IMR-90 (cell line): ENCODE measurements around the gene RALGPS1. TPM values are rescaled to one million over a fixed set of nuclear protein-coding genes. Genes with fewer than 3 reads are reported as not detected.

Experiments
- ATAC-seq: fragments of 200-7000 bp; cut with Tn5 transposase; 2 replicates; pipeline ENCODE4 v1.9.1; 2020; ENCODE audit warnings: low read depth, mild to moderate bottlenecking, moderate library complexity
- BruUV-seq: library from RNA; stranded (reverse); fragments of 400-500 nt; replicated peaks from 2 replicates; lab custom pipeline; 2021; lab: Mats Ljungman, UMichigan
- CTCF ChIA-PET: fragments of 300-600 bp; formaldehyde crosslinking; extraction: SDS; loops from one replicate; lab custom pipeline; 2021; ENCODE audit warnings: antibody characterized with exemption; lab: Yijun Ruan, JAX
- POLR2A ChIA-PET: fragments of 300-600 bp; sonication (Branson Sonifier 250); formaldehyde crosslinking; loops from one replicate; lab custom pipeline; 2022; ENCODE audit warnings: antibody characterized with exemption; ENCODE audit not compliant: unreplicated experiment; lab: Charles Lee
- DNase-seq: peaks from one replicate; pipeline ENCODE4 v3.0.0; 2013
- H2AFZ ChIP-seq: replicated peaks from 2 replicates; pipeline ENCODE3; 2013; ENCODE audit warnings: low read length, mild to moderate bottlenecking; ENCODE audit not compliant: poor library complexity
- H2AK5ac ChIP-seq: 2 replicates; pipeline ENCODE4 v1.6.1; 2013; ENCODE audit warnings: low read depth, low read length, inconsistent platforms
- H2AK9ac ChIP-seq: replicated peaks from 2 replicates; pipeline ENCODE3; 2013; ENCODE audit warnings: mild to moderate bottlenecking, low read depth, low read length, moderate library complexity; ENCODE audit not compliant: poor library complexity
- H2BK120ac ChIP-seq: 2 replicates; pipeline ENCODE4 v1.6.1; 2013; ENCODE audit warnings: low read depth, low read length, inconsistent platforms
- H2BK15ac ChIP-seq: 3 replicates; pipeline ENCODE4 v1.6.1; 2013; ENCODE audit warnings: low read depth, low read length, inconsistent platforms
- H2BK20ac ChIP-seq: 2 replicates; pipeline ENCODE4 v1.6.1; 2013; ENCODE audit warnings: low read depth, mild to moderate bottlenecking, inconsistent platforms, low read length, moderate library complexity
- H2BK5ac ChIP-seq: 2 replicates; pipeline ENCODE4 v1.6.1; 2013; ENCODE audit warnings: mild to moderate bottlenecking, low read depth, low read length, inconsistent platforms; ENCODE audit not compliant: poor library complexity, severe bottlenecking
- H3K14ac ChIP-seq: replicated peaks from 2 replicates; pipeline ENCODE4 v1.6.1; 2013; ENCODE audit warnings: low read depth, low read length, inconsistent platforms
- H3K18ac ChIP-seq: 2 replicates; pipeline ENCODE4 v1.6.1; 2013; ENCODE audit warnings: low read depth, low read length, control low read depth
- H3K23ac ChIP-seq: 2 replicates; pipeline ENCODE4 v1.6.1; 2013; ENCODE audit warnings: low read depth, low read length, inconsistent platforms
- H3K27ac ChIP-seq: 2 replicates; pipeline ENCODE4 v1.5.1; 2013; ENCODE audit warnings: mild to moderate bottlenecking, control low read depth, low read length; ENCODE audit not compliant: insufficient read depth
- H3K27me3 ChIP-seq: 2 replicates; pipeline ENCODE4 v1.6.1; 2013; ENCODE audit warnings: low read length; ENCODE audit not compliant: control insufficient read depth, insufficient read depth
- H3K36me3 ChIP-seq: 2 replicates; pipeline ENCODE4 v1.6.1; 2013; ENCODE audit warnings: low read length, mixed read lengths; ENCODE audit not compliant: control insufficient read depth, insufficient read depth
- H3K4ac ChIP-seq: 2 replicates; pipeline ENCODE4 v1.6.1; 2013; ENCODE audit warnings: low read depth, low read length, inconsistent platforms
- H3K4me1 ChIP-seq: 2 replicates; pipeline ENCODE4 v1.6.1; 2013; ENCODE audit warnings: low read length, mixed read lengths; ENCODE audit not compliant: control insufficient read depth, insufficient read depth
- H3K4me2 ChIP-seq: 2 replicates; pipeline ENCODE4 v1.6.1; 2013; ENCODE audit warnings: low read depth, mild to moderate bottlenecking, control low read depth, low read length, moderate library complexity
- H3K4me3 ChIP-seq: 2 replicates; pipeline ENCODE4 v1.5.1; 2013; ENCODE audit warnings: low read depth, mild to moderate bottlenecking, control low read depth, low read length, moderate library complexity; ENCODE audit not compliant: insufficient read depth
- H3K56ac ChIP-seq: 2 replicates; pipeline ENCODE4 v1.6.1; 2013; ENCODE audit warnings: low read length, inconsistent platforms; ENCODE audit not compliant: insufficient read depth; ENCODE audit errors: extremely low read depth
- H3K79me1 ChIP-seq, 2 experiments: 2 replicates each; pipeline ENCODE4 v1.6.1; 2013; ENCODE audit warnings: low read length in 2 of 2, inconsistent platforms in 1 of 2, low read depth in 1 of 2
- H3K9ac ChIP-seq: 2 replicates; pipeline ENCODE4 v1.6.1; 2013; ENCODE audit warnings: low read depth, low read length, control low read depth
- H3K9me1 ChIP-seq: 2 replicates; pipeline ENCODE4 v1.6.1; 2013; ENCODE audit warnings: low read length, inconsistent platforms; ENCODE audit not compliant: insufficient read depth
- H3K9me3 ChIP-seq: 2 replicates; pipeline ENCODE4 v1.6.1; 2013; ENCODE audit warnings: low read length; ENCODE audit not compliant: control insufficient read depth, insufficient read depth
- H4K20me1 ChIP-seq: 2 replicates; pipeline ENCODE4 v1.6.1; 2013; ENCODE audit warnings: low read length, inconsistent platforms; ENCODE audit not compliant: insufficient read depth
- H4K5ac ChIP-seq: 2 replicates; pipeline ENCODE4 v1.6.1; 2013; ENCODE audit warnings: mild to moderate bottlenecking, low read depth, low read length, control low read depth
- H4K8ac ChIP-seq, 2 experiments: 2 replicates each; pipeline ENCODE4 v1.6.1; 2013; ENCODE audit warnings: low read depth in 2 of 2, low read length in 2 of 2, control low read depth in 1 of 2, inconsistent platforms in 1 of 2
- H4K91ac ChIP-seq: 2 replicates; pipeline ENCODE4 v1.6.1; 2013; ENCODE audit warnings: low read depth, low read length, inconsistent platforms; ENCODE audit not compliant: insufficient read depth
- CEBPB ChIP-seq: IDR thresholded peaks from 2 replicates; pipeline ENCODE4 v1.6.1; 2012; ENCODE audit warnings: low read depth, low read length, improper control_type of control experiment
- POLR2A ChIP-seq: IDR thresholded peaks from 2 replicates; pipeline ENCODE4 v1.6.1; 2012; ENCODE audit warnings: mild to moderate bottlenecking, low read depth, low read length
- WGBS, 2 experiments: methylation state at CpG; one replicate each; pipeline versions ENCODE4 v1.1.5 to v1.1.7; 2013; ENCODE audit warnings: missing lambda C conversion rate in 2 of 2; ENCODE audit not compliant: insufficient read length in 1 of 2; ENCODE audit errors: extremely low coverage in 2 of 2; 5-methylcytosine and 5-hydroxymethylcytosine counted together
- dilution Hi-C: fragments of 300-500 bp; cut with HindIII; formaldehyde crosslinking; loops from one replicate; pipeline ENCODE4 v1.14.3; 2018; ENCODE audit warnings: low sequenced_read_pairs; ENCODE audit not compliant: unreplicated experiment
- in situ Hi-C: fragments of 300-500 bp; cut with MboI; formaldehyde crosslinking; loops from 3 replicates; pipeline ENCODE4 v1.14.3; 2019; ENCODE audit warnings: low sequenced_read_pairs, inconsistent platforms, mixed read lengths
- intact Hi-C: fragments of 100-400 bp; cut with micrococcal nuclease; formaldehyde crosslinking; loops from 2 replicates; pipeline ENCODE4 v1.10.0; 2022
- polyA plus RNA-seq, 3 experiments: library from polyadenylated mRNA; depleted of rRNA; stranded (reverse); fragments of >200 nt; gene quantifications; 2 replicates each; pipeline ENCODE4 v1.2.3, GENCODE V29; 2012; ENCODE audit warnings: low replicate concordance in 1 of 3
- total RNA-seq: library from RNA; depleted of rRNA; stranded (reverse); fragments of >200 nt; gene quantifications from 2 replicates; pipeline ENCODE4 v1.2.3, GENCODE V29; 2012

Gene RALGPS1
- total and polyA plus RNA-seq, 2 of the 4 experiments (the other 2 are of a cell fraction), result 0.90 to 2.8 TPM

DNA sequence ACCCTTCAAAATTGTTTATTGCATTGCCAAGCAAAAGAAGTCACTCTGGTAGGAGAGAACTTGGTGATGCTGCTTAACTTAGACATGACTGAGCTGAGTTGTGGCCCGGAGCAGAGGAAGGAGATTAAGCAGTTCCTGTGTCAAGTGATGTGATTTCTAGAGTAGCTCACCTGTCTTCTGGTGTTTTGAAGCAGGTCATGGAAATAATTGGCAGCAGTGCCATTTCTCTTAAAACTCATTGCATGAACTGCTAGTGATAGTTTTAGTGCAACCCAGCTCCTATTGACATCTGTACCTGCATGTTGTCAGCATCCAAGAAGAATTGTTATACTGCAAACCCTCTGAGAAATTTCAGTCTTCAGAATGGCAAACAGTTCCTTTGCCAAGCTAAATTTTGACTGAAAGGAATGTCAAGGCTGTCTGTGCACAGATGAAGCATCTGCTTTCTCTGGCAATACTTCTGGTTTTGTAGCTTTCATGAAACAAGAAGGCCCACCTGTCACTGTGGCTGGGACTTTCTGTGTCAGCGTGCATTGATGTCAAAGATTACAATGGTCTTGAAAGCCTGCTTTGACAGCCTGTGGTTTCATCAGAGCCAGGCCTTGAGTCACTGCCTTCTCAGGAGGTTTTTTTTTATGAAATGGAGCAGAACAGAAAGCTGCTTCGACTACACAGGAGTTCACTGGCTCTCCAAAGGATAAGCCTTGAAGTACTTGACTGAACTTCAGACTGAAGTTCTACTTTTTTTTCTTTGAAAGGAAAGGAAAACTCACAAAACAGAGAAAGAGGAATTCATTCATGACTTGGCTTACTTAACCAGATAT lies 90.6 kb downstream of the RALGPS1 start:
- H2BK120ac ChIP-seq, result no peak overlapping the region
- H4K20me1 ChIP-seq, result no peaks in the 10 kb centered on the region
- H3K56ac ChIP-seq, result no peak overlapping the region
- no peak overlapping the region for H2AK5ac ChIP-seq
- no peak overlapping the region for H4K5ac ChIP-seq
- TF ChIP-seq POLR2A, result no peak
- 0 out of 2 replicates have a peak, but pooled peaks have one; percentile 14 for TF ChIP-seq CEBPB
- no peak overlapping the region for H2BK5ac ChIP-seq
- no peak overlapping the region for H4K91ac ChIP-seq
- H3K79me1 ChIP-seq, result no peaks in the 10 kb centered on the region
- peak; percentile 51 for DNase-seq
- ATAC-seq, result peak; percentile 44; the same call in 1 of the 2 replicates
- H3K4me1 ChIP-seq, result peaks cover 2% of the 10 kb centered on the region; the same call in 1 of the 2 replicates
- intact Hi-C loops (no loop called here), in situ Hi-C loops (no loop called here), dilution Hi-C loops (no loop called here)
- H3K9me3 ChIP-seq, result no peaks in the 10 kb centered on the region
- no peak overlapping the region for H2AFZ ChIP-seq
- no peak overlapping the region for H3K27ac ChIP-seq
- no peaks in the 10 kb centered on the region for H3K27me3 ChIP-seq
- no peak overlapping the region for H4K8ac ChIP-seq
- H3K4me2 ChIP-seq, result no peak overlapping the region
- POLR2A ChIA-PET, result no interaction called here
- no peak overlapping the region for H3K23ac ChIP-seq
- H2BK15ac ChIP-seq, result no peak overlapping the region
- no TSS peak for BruUV-seq
- H3K14ac ChIP-seq, result no peak overlapping the region
- no peaks in the 10 kb centered on the region for H3K36me3 ChIP-seq
- no peak overlapping the region for H3K9ac ChIP-seq
- CTCF ChIA-PET, result no interaction called here
- 0 out of 2 replicates have a peak, but pooled peaks cover 2% of the 10 kb centered on the region for H3K9me1 ChIP-seq
- H2AK9ac ChIP-seq, result no peak overlapping the region
- H3K18ac ChIP-seq, result no peak overlapping the region
- H2BK20ac ChIP-seq, result no peak overlapping the region
- WGBS, 2 experiments, result 40% methylated on average over 1 of the region's 3 CpGs; no CpG with 5 or more reads in 1 of the 2 experiments
- H3K4ac ChIP-seq, result no peak overlapping the region
- no peak overlapping the region for H3K4me3 ChIP-seq
